ENCODE data around the gene IGF2BP3.
A peak's percentile ranks its signal among the peaks of the same experiment; 100 is the strongest.
"Not testable (repeated sequence)": the region's sequence is repeated elsewhere in the genome, so short reads cannot be mapped to it uniquely, and the experiment has no call there.

IGF2BP3 gene

DNA sequence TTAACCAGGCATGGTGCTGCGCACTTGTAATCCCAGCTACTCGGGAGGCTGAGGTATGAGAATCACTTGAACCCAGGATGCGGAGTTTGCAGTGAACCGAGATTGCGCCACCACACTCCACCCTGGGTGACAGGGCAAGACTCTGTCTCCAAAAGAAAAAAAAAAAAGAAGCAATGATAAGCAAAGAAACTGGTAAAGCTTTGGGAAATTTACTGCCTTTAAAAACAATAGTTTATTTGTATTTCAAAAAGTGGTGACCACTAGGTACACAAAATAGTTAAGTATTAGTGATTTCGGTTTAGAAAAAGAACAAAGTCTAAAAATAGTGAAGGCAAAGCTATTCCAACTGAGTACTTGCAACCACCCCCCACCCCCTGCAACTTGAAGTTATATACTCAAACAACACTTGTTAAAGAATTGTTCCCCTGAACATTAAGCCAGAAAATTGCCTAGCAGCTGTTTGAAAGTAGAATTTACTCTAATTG is 133.4 kb downstream of the IGF2BP3 start:
- DNase-seq = no peak

DNA sequence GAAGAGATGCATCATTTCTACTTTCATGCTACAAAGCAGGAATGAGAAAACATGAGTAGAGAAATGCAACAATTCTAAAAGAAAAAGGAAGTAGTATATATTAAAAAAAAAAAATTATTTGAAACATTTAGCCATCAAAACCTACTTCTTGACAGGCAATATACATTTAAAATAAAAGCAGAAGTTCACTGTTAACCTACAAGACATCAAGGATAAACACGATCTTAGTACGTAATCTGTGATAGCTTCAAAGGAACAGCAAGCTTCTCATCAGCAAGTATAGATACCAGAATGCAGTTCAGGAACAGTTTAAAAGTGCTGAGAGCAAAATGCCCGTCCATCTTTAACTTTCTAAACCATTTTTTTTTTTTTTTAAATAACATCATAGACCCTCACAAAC is 134.2 kb downstream of the IGF2BP3 start:
- DNase-seq = no peak

DNA sequence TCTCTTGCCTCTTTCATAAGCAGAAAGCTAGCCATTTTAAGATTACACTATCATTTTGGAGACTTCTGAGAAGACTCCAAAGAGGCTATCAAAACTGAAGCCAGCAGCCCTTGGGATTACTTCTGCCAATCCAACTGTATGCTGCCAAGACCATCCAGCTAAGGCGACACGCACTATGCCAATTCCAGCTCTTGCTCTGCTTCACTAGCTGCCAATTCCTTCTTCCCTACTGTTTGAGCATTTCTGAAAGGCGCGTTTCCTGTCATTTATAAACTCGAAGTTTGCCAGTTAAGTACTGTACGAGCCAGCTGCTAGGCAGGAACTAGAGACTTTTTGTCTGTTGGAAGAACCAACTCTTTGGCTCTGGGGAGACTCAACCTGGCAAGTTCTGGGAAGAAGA is 134.7 kb downstream of the IGF2BP3 start:
- no peak for DNase-seq

DNA sequence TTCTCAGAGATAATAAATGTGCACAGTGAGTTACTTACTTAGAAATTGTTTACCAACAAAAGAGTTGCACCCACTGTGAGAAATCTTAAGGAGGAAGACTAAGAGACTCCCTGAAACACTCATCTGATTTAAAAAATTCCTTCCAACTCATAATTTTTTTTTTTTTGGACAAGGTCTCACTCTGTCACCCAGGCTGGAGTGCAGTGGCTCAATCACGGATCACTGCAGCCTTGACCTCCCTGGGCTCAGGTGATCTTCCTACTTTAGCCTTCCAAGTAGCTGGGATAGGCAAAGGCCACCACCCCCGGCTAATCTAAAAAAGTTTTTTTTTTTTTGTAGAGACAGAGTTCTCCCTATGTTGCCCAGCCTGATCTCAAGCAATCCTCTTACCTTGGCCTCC is 135.2 kb downstream of the IGF2BP3 start:
- DNase-seq = no peak

DNA sequence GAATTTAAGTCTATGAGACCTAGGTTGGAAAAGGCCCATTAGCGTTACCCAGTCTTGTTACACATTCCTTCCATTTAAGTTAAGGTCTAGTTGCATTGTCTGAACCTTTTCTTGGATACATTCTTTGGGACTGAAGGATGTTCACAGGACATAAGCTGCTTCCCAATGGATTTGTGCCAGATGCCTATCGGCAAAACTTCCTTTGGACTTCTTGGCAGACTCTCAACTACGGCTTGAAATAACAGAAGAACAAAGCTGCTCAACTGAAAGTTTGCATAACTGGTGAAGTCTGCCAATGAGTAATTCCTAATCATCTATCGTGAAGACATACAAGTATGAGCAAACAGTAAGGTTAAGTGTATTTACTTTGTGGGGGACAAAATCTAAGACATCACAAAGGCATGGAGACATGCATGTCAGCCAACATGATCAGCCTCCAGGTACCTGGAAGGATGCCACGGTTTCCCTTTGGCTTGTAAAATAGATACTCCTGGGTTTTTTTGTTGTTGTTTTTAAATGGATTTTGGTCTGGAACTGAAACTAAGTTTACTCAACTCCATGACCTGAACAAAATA is 135.7 kb downstream of the IGF2BP3 start:
- no peak for DNase-seq

DNA sequence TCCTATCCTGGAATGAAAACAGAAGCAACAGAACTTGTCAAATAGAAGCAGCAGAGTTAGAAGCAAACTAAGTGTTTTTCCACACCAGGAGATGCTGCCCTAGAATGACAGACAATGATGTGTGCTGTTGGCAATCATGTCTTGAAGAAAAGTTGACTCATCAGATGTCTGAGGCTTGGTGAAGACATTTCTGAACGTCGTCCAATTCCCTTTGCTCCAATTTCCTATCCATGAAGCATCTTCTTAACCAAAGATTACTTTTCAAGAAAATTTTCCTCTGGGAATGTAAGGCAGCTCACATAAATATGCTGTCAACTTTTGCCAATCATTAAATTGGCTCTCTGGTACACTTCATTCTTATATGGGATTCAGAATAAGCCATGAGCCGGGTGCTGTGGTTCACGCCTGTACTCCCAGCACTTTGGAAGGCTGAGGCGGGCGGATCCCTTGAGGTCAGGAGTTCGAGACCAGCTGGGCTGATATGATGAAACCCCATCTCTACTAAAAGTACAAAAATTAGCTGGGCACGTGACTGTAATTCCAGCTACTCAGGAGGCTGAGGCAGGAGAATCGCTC is 136.5 kb downstream of the IGF2BP3 start:
- no peak for DNase-seq

DNA sequence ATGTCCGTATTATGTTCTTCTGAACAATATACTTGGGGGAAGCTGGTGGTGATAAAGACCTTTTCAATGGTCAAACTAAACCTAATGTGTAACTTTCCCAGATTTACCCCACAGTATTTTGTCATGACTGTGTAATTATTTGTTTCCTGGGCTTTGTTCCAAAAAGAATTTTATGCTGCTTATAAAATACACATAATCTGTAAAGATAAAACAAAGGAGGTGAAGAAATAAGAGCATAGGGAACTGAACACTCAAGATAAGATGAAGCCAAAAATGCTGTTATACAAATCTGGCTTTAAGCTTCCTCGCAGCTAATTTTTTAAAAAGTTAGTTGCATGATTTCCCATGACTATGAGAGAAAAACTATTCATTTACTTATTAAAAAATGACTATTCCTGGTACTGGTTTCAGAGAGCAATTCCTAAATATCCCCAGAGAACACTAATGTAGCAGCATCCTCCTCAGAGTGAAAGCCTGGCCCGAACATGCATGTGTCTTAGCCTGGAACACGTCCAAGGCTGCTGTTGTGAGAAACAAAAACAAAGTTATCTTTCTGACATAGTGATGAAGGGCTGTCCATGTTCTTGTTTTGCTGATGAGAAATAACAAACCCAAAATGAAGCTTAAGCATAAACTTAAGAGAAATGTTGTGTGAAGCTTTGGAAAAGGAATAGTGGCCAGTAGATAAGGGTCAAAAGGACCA is 137.2 kb downstream of the IGF2BP3 start:
- DNase-seq = no peak

DNA sequence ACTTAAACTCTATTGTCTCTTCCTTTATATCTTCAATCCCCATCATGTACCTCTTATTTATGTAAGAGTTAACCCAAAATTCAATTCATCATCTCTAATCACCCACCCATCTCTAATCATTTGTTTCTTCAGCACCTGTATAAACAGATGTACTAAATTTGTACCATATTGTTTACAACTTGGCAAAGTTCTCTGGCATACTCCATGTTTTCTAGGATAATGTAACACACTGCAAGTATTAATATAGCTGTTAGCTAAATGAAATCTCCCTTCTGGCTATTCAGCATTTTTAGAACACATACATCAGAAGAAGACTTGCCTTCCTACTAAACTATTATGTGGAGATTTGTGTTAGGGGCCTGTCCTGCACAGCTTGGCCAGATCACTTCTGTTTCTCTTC is 138.1 kb downstream of the IGF2BP3 start:
- DNase-seq = no peak

DNA sequence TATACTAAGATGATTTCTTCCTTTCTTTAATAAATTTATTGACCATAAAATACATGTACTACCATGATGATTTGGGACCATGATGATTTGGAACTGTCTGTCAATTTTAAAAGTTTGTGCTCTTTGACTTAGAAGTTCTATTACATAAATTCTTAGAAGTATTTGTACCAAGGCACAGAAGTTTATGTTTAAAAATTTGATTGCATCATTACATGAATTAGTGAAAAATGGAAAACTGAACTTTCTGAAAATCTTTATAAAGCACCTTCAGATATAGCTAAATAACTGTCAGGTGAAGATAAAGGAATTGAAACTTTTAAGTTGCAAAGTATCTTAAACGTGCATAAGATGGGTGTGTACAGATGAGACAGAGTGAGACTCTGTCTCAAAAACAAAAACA is 139.2 kb downstream of the IGF2BP3 start:
- no peak for DNase-seq

DNA sequence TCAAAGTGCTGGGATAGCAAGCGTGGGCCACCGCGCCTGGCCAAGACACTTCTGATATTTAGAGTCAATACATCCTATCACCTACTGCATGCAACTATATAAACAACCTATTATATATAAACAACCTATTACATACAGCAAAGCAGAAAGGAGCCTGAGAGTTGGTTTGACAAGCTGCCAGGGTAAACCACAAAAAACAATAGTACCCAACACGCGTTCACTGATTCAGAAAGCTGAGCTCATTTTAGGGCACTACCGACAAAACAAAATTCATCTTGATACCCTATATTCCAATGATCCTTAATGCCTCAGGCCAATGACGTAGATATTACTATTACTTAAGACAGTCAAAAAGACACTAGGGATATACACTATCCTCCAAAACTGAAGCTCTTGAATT is 154.9 kb downstream of the IGF2BP3 start:
- no peak for DNase-seq

DNA sequence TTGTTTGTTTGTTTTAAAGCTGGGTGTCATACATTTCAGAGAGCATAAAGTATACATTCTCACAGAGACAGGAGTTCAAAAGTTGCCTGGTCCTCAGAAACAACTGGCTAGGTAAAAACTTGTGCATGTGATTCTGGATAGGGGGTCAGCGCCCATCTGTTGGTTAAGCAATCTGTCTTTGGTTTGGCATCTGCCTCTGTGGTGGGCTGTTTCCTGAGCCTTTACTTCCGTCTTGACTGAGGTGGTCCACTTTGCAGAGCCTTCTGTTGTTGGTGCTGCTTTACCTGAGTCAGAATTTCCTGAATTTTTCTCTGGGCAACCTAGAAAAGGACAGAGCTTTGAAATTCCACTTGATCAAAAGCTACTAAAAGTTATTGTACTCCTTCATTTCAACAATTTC is 158.2 kb downstream of the IGF2BP3 start:
- not testable (repeated sequence) for DNase-seq

DNA sequence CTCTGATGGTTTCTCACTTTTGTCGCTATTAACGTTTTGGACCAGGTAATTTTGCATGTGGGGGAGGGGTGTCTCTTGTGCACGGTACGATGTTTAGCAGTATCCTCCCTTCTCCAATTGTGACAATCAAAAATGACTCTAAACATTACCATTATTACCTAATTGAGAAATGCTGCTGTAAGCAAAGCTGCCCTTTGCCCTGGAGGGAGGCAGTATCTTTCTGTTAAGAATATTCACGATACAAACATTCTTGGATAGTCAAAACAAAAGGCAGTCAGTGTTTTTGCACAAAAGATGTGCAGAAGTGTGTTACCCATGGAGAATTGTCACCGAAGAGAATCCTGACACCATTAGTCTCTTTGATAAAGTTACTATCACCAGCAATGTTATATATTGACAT is 161.5 kb downstream of the IGF2BP3 start:
- no peak for DNase-seq

DNA sequence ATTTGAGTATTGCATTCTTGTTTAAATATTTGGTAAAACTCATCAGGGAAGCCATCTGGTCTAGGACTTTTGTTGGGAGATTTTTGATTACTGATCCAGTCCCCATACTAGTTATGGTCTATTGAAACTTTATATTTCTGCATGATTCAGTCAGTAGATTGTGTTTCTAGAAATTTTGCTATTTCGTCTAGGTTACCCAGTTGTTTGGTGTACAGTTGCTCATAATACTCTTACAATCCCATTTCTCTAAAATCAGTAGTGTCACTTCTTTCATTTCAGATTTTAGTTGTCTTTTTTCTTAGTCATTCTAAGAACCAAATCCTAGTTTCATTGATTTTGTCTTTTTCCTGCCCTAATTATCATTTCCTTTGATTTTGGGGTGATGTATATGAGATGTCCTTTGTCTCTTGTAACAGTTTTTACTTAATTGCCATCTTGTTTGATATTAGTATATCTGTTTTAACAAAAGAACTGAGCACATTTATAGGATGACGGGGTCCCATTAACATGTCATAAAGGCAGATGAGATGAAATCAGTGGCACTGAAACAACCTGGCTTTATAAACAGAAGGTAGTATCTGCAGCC is 163.3 kb downstream of the IGF2BP3 start:
- DNase-seq = no peak

DNA sequence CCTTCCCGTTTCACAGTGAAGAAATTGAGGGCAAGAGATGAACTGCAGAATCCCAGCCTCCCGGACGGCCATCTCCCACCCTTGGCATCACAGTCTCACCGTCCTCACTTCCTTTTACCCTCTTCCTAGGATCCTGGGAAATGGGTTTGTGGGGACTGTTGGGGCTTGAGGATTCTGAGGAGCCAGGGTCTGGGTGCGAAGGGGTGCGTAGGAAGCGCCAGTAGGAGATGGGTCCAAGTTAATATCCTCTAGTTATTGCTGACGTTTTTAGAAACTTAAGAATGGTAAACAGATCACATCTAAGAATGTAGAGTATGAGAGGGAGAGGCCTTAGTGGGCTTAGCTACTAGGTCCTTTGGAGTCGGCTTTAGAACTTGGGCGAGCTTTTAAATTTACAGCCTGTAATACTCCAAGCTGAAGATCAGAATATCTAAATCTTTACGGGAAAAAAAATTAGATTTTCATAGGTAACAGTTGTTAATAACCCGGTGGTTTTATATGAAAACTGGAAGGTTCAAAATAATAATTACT is 170.5 kb downstream of the IGF2BP3 start:
- no peak for DNase-seq

DNA sequence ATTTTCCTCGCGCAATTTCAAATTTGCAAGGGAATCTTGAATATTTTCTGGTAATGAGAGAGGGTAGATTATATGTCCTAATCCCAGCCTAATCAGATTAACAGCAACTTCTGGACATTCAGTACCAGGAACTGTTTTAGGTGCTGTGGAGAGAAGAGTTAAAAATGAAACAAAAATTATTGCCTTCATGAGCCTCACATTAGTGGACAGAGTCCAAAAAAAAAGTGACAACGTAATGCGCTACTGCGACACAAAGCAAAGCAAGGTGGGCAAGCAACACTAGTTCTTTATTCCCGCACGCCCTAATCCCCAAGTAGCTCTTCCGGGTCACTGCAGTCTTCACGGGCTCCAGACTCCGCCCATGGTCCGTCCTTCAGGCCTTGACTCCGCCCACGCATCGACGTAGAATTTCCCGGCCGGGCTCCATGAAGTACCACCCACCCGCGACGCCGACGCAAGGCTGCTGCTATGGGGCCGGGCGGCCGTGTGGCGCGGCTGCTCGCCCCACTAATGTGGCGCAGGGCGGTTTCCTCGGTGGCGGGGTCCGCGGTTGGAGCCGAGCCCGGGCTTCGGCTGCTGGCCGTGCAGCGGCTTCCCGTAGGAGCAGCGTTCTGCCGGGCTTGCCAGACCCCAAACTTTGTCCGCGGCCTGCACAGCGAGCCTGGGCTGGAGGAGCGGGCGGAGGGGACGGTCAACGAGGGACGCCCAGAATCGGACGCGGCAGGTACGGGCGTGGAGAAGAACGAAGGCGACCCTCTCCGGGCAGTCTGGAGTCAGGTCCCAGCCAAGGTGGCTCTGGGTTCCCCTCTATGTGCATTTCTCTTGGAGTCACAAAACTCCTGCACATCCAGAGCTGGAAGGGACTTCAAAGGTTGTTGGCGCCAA is 171.2 kb downstream of the IGF2BP3 start, which contains the start of gene MALSU1:
Gene MALSU1, plus strand, starts transcription at position 455 of the 885 bp plus-strand sequence. Its CDS starts 14 bp downstream, at position 469.
- peak; percentile 95 for DNase-seq

DNA sequence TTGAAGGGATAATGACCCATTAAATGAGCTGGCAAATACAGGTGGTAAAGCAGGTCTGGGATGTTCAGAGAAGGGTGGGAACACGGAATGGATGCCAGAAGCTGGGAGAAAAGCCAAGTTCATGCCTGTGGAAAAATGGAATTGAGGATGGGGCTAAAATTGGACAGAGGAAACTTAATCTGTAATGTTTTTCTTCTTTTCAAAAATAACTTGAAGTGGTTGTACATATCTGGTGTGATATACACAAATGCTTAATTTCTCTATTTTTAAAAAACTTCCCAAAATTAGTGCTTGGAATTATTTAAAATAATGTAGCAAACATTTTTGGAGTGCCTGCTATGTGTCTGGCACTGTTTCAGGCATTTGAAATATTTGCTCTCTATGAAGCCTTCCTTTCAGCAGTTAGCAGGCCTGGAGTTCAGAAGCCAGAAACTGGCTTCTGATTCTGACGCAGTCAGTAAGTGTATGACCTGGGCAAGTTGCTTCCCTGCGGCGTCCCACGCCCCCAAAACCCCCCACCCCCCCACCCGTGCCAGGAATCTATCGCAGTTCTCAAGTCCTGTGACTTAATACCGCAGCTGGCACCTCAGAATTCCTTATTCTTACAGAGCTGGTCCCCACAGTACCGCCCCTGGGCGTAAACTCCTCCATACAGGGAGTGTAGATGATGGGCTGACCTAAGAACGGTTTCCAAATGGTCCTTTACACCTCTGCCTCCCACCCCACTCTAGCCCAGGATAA is 172.0 kb downstream of the IGF2BP3 start:
- DNase-seq = no peak

DNA sequence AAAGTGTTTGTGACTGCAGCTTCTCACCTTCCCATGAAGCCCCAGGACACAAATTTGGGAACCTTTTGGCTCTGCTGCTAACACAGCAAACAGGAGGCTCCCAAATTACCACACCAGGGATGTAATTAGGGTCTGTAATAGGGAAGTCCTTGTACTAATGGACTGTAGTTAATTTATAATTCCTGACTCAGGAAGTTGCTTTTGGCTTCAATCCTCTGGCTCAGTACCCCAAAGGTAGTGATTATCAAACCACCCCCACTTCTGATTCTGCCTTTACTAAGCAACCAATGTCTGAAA is 174.9 kb downstream of the IGF2BP3 start:
- DNase-seq = no peak

DNA sequence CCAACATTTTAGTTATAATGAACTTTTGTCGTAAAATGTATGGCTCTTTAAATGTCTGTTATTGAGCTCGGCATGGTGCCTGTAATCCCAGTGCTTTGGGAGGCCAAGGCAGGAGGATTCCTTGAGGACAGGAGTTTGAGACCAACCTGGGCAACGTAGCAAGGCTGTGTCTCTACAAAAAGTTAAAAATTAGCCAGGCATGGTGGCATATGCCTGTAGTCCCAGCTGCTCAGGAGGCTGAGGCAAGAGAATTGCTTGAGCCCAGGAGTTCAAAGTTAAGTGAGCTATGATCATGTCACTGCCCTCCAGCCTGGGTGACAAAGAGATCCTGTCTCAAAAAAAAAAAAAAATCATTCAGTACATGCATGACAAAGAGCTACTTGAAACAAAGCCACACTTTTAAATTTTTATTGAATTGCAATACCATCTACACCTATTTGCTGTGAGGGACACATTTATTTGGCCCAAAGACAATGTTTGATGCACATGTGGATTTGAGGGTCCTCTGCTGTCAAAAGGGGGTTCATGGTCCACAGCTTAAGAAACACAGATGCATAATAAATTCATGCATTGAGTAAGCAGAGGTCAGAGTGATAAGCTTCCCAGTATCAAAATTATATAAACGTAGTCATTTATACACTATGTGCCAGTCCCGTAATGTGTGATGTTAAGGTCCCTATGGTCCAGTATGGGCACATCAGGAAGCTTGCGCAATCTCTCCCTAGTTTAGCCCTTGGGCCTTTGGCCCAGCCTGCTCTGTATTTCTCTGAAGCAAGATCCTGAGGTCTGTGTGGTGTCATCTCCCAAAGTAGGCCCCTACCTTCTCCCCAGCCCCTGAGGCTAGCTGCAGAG is 175.5 kb downstream of the IGF2BP3 start:
- DNase-seq = peak; percentile 74

DNA sequence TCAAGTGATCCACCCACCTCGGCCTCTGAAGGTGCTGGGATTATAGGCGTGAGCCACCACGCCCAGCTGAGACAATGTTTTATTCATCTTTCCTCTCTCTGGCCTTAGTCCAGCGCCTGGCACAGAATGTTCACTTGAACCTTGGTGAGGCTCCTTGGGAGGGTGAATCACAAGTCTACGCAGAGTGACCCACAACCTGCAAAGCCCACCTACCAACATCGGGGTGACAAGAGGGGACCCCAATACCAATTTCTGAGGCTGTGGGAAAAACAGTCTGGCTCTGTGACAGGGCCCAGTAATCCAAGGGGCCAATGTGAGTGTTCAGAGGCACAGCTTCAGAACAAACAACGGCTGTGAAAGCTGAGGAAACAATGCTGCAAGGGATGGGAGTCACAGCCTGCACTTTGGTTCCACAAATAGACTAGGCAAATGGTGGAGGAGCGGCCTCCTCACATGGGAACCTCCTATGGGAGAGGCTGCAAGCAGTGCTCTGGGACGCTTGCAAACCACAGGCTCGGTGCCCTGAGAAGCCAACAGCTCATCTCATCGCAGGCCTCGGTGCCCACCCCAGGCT is 176.7 kb downstream of the IGF2BP3 start:
- no peak for DNase-seq

DNA sequence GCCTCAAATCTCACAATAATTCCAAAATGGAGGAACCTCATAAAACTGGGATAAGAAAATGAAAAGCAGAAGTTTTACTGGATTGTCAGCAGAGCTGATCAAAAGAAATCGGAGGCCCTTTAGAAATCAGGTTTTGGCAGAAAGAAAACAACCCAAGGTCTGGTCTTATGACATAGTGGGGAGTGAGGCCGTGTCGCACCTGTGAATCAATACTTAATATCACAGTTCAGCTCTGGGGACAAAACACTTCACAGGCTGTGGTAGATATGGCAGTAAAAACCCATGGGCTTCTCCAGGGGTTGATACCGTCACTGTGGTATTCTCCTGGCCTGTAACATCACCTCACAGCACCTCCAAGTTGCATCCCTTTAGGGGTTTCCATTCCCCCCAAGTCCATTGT is 177.7 kb downstream of the IGF2BP3 start:
- DNase-seq = no peak

Data from MV-4-11 (cell line).